Measurements from ENCODE around the gene LRRC7. TPM values are rescaled to one million over a fixed set of nuclear protein-coding genes. Genes with fewer than 3 reads are reported as not detected.
A peak's percentile ranks its signal among the peaks of the same experiment; 100 is the strongest.

The LRRC7 gene
- total RNA-seq: under 1 TPM in 1 of 2 donors, not detected in 1; 0.91 TPM

GRCh38 chr1:69567652-69568420, at the start of gene LRRC7:
TSS of gene LRRC7 (plus strand) at chr1:69567922. CDS start at chr1:69568640, 718 bp downstream.
- peaks cover 13 to 17% of the 10 kb centered on the region in 2 donors for H3K36me3 Mint-ChIP-seq
- H3K27ac Mint-ChIP-seq: peak within 1 kb of the TSS in 1 of 2 donors; percentile 65
- DNase-seq (ENCODE audit: low spot score in 2 of 2) (peak in 1 of 2 donors; percentile 5), ATAC-seq (peak in 1 of 2 donors; percentile 56)
- no peaks in the 10 kb centered on the region for H3K9me3 Mint-ChIP-seq

- no peak for ATAC-seq
These were observed 48.7 kb upstream of the LRRC7 start for GRCh38 chr1:69519006-69519405.

DNA sequence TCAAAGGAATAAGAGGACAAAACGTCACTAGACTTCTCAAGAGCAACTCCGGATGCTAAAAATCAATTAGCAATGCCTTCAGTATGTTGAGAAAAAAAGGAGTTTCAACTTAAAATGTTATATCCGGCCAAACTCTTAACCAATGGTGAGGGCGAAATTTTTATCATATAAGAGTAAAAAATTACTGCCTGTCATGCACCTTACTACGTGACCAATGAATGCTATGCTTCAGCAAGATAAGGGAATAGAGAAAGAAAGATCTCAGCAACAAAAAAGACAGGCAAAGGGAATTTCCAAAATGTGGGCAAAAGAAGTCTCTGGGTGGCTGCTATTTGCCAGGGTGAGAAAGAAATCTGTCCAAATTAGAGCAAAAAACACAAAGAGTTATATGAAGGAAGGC, 47.4 kb upstream of the LRRC7 start:
- no peak for ATAC-seq
- DNase-seq (ENCODE audit: low spot score in 2 of 2): no peak
- Mint-ChIP-seq H3K27ac (no peak overlapping the region), H3K36me3 (no peaks in the 10 kb centered on the region), H3K9me3 (peaks cover 5 to 17% of the 10 kb centered on the region in 2 donors)

More at GRCh38 chr1:69519006-69519405, 48.7 kb upstream of the LRRC7 start:
- Mint-ChIP-seq H3K27ac (no peak overlapping the region), H3K36me3 (no peaks in the 10 kb centered on the region), H3K9me3 (peaks cover 0 to 13% of the 10 kb centered on the region in 2 donors)
- no peak for DNase-seq (ENCODE audit: low spot score in 2 of 2)

DNA sequence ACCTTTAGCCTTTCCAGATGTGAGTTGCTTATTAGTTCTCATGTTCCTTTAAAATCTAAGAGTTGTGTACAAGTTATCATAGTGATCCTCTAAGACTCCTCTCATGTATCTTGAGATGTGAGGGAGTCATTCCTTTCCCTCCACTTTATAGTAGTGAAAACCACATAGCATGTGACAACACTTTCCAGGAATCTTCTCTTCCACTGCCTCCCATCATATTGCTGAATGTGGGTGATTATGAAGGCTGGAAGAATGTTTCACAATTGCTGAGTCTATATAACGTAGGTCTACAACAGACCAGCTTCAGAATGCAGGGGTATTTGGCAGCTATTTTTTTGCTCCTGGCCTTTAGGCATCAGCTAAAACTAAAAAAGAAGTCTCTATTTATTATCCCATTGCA, 44.7 kb upstream of the LRRC7 start:
- no peaks in the 10 kb centered on the region for H3K36me3 Mint-ChIP-seq
- H3K27ac Mint-ChIP-seq: no peak overlapping the region
- H3K9me3 Mint-ChIP-seq: peaks cover 4 to 5% of the 10 kb centered on the region in 2 donors
- ATAC-seq (no peak), DNase-seq (ENCODE audit: low spot score in 2 of 2) (no peak)

DNA sequence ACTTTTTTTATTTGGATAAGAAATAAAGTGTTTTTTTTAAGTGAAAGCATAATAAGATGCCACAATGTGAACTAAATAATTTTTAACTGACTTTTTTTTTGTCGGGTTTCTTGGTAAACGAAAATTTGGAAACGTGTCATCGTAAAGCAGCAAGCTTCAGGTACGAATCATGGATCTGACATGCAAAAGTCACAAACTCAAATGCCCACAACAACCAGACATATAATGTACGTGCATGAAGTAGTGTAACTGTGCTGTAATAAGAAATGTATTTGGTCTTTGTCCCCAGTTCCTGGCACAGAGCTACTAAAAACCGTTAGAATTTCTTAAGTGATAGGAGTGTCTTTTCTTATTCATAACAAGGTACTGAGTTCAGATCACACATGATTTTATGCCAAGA, 44.3 kb upstream of the LRRC7 start:
- DNase-seq (ENCODE audit: low spot score in 2 of 2): no peak
- Mint-ChIP-seq H3K9me3 (peaks cover 5% of the 10 kb centered on the region in 2 donors), H3K36me3 (no peaks in the 10 kb centered on the region), H3K27ac (no peak overlapping the region)
- ATAC-seq: no peak

DNA sequence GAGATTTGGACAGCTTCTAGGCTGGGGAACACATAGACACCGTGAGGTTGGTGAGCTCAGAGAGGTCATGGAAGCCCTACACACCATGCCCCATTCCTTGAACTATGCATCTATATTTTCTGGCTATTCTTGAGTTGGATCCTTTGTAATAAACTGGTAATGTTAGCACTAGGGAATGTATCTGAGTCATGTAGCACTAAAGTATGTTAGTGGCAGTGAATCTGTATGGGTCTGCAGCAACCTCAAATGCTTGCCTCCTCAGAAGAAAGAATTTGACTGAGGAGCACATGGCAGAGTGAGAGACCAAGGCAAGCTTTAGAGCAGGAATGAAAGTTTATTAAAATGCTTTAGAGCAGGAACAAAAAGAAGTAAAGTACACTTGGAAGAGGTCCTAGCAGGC, 43.7 kb upstream of the LRRC7 start:
- peaks cover 5 to 9% of the 10 kb centered on the region in 2 donors for H3K9me3 Mint-ChIP-seq
- no peaks in the 10 kb centered on the region for H3K36me3 Mint-ChIP-seq

GRCh38 chr1:69527273-69527672, 40.4 kb upstream of the LRRC7 start:
- ATAC-seq (no peak), DNase-seq (ENCODE audit: low spot score in 2 of 2) (no peak)
- Mint-ChIP-seq H3K36me3 (no peaks in the 10 kb centered on the region), H3K27ac (no peak overlapping the region), H3K9me3 (peaks cover 5 to 14% of the 10 kb centered on the region in 2 donors)

More for the DNA sequence above, 43.7 kb upstream of the LRRC7 start:
- ATAC-seq (no peak), DNase-seq (ENCODE audit: low spot score in 2 of 2) (no peak)
- no peak overlapping the region for H3K27ac Mint-ChIP-seq

GRCh38 chr1:69528376-69528775, 39.3 kb upstream of the LRRC7 start:
- Mint-ChIP-seq H3K36me3 (no peaks in the 10 kb centered on the region), H3K27ac (no peak overlapping the region), H3K9me3 (peaks cover 9 to 18% of the 10 kb centered on the region in 2 donors)
- DNase-seq (ENCODE audit: low spot score in 2 of 2): no peak
- ATAC-seq: no peak

DNA sequence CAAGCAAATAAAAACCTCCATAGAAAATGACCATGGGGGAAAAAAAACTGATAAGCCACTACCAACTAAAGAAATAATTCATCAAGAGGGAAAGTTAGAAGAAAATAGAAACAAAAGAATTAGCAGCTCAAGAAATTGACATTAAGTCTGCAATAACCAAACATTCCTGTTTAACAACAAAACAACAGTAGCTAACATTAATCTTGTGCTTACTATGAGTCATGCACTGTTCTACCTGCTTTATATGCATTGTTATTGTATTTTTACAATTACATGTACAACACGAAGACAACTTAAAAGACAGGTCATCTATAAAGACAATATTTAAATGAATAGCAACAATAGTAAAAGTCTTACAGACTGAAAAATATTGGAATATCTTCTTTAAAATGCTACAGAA, 34.4 kb upstream of the LRRC7 start:
- ATAC-seq (no peak), DNase-seq (ENCODE audit: low spot score in 2 of 2) (no peak)
- H3K36me3 Mint-ChIP-seq: no peaks in the 10 kb centered on the region
- H3K27ac Mint-ChIP-seq: no peak overlapping the region
- peaks cover 5 to 22% of the 10 kb centered on the region in 2 donors for H3K9me3 Mint-ChIP-seq

DNA sequence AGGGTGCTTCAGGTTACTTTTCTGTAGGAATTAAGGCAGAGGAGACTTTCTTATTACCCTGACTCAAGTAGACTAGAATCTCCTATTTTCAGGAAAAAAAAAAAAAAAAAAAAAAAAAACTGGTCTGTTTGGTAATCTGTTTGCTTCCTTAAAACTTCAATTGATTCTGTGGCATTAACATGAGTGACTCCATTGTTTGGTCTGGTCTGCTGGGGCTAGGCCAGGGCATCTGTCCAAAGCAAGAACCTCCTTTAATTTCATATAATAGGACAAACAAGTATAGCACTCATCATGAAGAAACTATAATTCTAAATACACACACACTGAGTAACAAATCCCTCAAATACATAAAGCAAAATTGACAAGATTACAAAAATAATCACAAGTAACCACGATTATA, 32.9 kb upstream of the LRRC7 start:
- DNase-seq (ENCODE audit: low spot score in 2 of 2) (no peak), ATAC-seq (no peak)
- no peak overlapping the region for H3K27ac Mint-ChIP-seq
- peaks cover 15 to 27% of the 10 kb centered on the region in 2 donors for H3K9me3 Mint-ChIP-seq
- H3K36me3 Mint-ChIP-seq: peaks cover 0 to 5% of the 10 kb centered on the region in 2 donors

GRCh38 chr1:69535490-69535889, 32.2 kb upstream of the LRRC7 start:
- Mint-ChIP-seq H3K36me3 (peaks cover 0 to 5% of the 10 kb centered on the region in 2 donors), H3K27ac (no peak overlapping the region), H3K9me3 (peaks cover 15 to 23% of the 10 kb centered on the region in 2 donors)
- DNase-seq (ENCODE audit: low spot score in 2 of 2) (no peak), ATAC-seq (no peak)

- Mint-ChIP-seq H3K36me3 (peaks cover 0 to 9% of the 10 kb centered on the region in 2 donors), H3K9me3 (peaks cover 17 to 25% of the 10 kb centered on the region in 2 donors), H3K27ac (no peak overlapping the region)
- DNase-seq (ENCODE audit: low spot score in 2 of 2): no peak
- no peak for ATAC-seq
These were observed 27.7 kb upstream of the LRRC7 start for GRCh38 chr1:69540052-69540451.

- no peak for DNase-seq (ENCODE audit: low spot score in 2 of 2)
- no peaks in the 10 kb centered on the region for H3K36me3 Mint-ChIP-seq
These were observed 16.0 kb upstream of the LRRC7 start for GRCh38 chr1:69551476-69552324.

DNA sequence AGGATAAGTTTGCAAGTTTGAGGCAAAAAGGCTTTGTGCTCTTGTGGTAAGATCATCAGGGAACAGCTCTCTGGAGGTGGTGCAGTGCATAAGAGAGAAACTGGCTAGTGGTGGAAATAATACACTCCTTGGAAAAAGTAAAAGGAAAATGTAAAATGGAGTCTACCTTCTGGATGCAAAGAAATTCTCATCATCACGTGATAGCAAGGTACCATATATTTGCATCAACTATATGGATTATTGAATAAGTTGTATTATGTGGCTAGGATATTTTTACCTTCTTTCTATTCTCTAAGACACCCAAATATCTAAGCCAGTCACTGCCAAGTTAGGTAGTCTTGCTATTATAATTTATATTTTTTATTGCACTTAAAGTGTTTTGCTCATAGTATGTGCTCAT, 14.0 kb upstream of the LRRC7 start:
- Mint-ChIP-seq H3K9me3 (peaks cover 15 to 16% of the 10 kb centered on the region in 2 donors), H3K36me3 (no peaks in the 10 kb centered on the region), H3K27ac (no peak overlapping the region)
- no peak for DNase-seq (ENCODE audit: low spot score in 2 of 2)
- ATAC-seq: no peak

More at GRCh38 chr1:69551476-69552324, 16.0 kb upstream of the LRRC7 start:
- Mint-ChIP-seq H3K27ac (no peak overlapping the region), H3K9me3 (peaks cover 8 to 9% of the 10 kb centered on the region in 2 donors)
- no peak for ATAC-seq

- peaks cover 13 to 17% of the 10 kb centered on the region in 2 donors for H3K36me3 Mint-ChIP-seq
- H3K27ac Mint-ChIP-seq: peak overlapping the region in 1 of 2 donors; percentile 65
- DNase-seq (ENCODE audit: low spot score in 2 of 2) (no peak), ATAC-seq (no peak)
- no peaks in the 10 kb centered on the region for H3K9me3 Mint-ChIP-seq
These were observed 876 bp downstream of the LRRC7 start for GRCh38 chr1:69568421-69569174.

DNA sequence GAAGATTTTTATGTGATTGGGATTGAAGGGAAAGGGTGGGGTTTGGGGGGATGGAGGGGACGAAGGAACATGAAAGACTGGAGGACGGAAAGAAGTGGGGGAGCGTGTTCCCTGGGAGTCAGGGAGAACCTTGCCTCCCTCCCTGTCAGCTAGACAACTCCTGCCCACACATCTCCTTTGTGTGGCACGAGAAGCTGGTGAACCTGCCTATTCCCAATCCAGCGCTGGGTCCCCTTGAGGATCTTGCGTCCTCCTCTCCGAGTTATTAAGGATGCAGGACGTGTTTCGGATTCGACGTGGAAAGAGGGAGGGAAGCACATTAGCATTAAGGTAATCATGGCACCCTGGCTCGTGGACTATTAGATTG, 1.4 kb downstream of the LRRC7 start:
- Mint-ChIP-seq H3K27ac (no peak overlapping the region), H3K9me3 (peaks cover 0 to 3% of the 10 kb centered on the region in 2 donors), H3K36me3 (peaks cover 13 to 17% of the 10 kb centered on the region in 2 donors)
- ATAC-seq (no peak), DNase-seq (ENCODE audit: low spot score in 2 of 2) (no peak)

All from activated naive CD4-positive, alpha-beta T cell treated with anti-CD3 and anti-CD28 coated beads, Interleukin-2, amount 50 U/mL, for 72 hours (primary cell).